Stimulated activated CD4-positive, alpha-beta T cell treated with anti-CD3 and anti-CD28 coated beads, TNF-alpha, amount 100 ng/mL, for 4 hours (primary cell): Measurements from ENCODE around the gene TANK.

Experiments
- DNase-seq, 3 experiments: peaks; one replicate each; pipeline ENCODE4 v3.0.0-alpha.2; 2020; ENCODE audit warnings: low read depth in 3 of 3

The TANK gene

GRCh38 chr2:161134547-161135518, 25.4 kb upstream of the TANK start:
- no peak for DNase-seq

GRCh38 chr2:161135951-161136593, 24.2 kb upstream of the TANK start:
- DNase-seq: no peak

DNA sequence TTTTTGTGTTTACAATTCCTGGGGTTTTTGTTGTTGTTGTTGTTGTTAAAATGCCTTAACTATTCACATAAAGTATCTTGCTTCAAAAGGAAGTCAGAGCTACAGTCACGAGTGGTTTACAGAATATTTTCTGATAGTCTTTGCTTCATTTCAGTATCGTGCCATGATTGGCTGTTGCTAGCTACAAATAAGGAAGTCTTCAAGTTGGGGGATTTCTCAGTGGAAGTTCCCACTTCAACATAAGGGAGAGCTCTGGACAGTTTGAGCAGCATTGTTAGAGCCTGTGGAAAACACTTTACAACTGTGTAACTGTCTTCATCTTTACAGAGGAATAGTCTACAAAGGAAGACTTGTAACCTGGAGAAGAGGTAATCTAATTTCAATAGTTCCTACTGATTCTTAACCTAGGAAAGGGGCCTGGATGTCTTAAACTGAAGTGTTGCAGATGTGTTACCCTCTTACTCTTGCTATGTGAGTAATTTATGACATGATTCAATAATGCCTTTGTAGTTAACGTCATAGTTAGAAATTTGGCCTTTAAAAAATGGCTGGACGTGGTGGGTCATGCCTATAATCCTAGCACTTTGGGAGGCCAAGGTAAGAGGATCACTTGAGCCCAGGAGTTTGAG, 23.4 kb upstream of the TANK start:
- peak in 1 of 3 experiments; percentile 19 for DNase-seq

DNA sequence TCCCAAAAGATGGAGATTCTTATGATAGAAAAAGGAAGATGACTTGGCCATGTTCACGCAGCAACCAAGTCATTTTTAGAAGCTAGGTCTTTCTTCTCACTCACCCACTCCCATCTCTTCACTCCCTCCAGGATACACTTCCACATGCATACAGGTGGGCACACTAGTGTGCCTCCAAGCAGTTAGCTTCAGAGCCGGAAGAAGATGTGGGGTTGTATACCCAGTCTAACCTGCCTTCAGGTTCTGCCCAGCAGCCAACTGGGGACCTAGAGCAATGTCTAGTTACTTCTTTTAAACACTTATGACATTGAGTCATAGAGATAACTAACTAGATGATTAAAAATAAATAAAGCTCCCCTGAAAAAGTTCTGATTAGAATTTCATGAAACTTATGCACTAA, 21.8 kb upstream of the TANK start:
- DNase-seq: no peak

DNA sequence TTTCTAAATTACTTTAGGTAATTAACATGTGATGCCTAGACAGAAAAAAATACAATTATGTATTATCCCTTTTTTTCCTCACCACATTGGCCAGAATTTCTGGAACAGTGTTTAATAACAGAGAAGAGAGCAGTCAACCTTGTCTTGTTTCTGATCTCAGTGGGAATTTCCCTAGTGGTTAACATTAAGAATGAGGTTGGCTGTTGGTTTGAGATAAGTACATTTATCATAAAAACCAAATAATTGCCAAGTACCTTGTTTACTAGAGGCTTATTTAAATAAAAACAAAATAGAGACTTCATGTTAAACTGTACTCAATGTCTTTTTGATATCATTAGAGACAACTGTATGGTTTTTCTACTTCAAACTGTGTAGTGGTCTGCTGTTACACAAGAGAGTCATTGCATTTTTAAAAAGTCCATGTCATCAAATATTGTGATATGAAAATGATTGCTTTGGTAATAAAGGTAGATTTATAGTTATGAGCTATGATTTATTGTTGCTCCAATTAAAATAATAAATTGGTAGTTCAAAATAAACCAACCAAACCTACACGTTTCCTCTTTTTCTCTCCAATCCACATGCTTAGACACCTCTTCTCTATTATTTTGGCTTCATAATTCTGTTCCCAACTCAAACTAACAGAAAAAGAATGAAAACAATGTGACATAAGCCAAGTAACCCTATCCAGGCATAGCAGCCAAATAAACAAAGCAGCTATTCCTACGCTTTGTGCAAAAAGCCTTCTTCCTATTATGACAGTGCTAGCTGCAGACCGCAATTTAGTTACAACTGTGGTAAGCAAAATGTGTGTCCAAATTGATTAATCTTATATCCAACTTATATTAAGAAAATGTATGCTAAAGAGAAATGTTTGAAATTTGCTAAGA, 20.9 kb upstream of the TANK start:
- DNase-seq: no peak

DNA sequence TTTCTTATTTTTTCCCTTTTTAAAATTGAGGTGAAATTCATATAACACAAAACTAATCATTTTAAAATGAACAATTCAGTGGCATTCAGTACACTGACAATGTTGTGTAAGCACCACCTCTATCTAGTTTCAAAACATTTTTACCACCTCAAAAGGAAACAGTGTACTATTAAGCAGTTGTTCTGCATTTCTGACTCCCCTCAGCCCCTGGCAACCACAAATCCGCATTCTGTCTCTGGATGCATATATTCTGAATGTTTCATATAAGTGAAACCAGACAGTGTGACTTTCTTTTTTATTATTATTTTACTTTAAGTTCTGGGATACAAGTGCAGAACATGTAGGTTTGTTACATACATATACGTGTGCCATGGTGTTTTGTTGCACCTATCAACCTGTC, 19.2 kb upstream of the TANK start:
- no peak for DNase-seq

DNA sequence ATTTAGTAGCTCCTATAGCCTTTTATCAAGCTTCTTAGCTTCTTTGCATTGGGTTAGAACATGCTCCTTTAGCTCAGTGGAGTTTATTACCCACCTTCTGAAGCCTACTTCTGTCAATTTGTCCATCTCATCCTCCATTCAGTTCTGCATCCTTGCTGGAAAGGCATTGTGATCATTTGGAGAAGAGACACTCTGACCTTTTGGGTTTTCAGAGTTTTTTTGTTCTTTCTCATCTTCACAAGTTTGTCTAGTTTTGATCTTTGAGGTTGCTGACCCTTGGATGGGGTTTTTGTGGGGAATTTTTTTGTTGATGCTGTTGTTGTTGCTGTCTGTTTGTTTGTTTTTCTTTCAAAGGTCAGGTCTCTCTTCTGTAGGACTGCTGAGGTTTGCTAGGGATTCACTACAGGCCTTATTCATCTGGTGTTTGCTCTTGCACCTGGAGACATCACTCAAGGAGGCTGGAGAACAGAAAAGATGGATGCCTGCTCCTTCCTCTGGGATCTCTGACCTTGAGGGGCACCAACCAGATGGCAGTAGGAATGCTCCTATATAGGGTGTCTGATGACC, 13.9 kb upstream of the TANK start:
- no peak for DNase-seq

GRCh38 chr2:161146996-161147395, 13.2 kb upstream of the TANK start:
- DNase-seq: no peak

GRCh38 chr2:161147856-161148255, 12.4 kb upstream of the TANK start:
- no peak for DNase-seq

DNA sequence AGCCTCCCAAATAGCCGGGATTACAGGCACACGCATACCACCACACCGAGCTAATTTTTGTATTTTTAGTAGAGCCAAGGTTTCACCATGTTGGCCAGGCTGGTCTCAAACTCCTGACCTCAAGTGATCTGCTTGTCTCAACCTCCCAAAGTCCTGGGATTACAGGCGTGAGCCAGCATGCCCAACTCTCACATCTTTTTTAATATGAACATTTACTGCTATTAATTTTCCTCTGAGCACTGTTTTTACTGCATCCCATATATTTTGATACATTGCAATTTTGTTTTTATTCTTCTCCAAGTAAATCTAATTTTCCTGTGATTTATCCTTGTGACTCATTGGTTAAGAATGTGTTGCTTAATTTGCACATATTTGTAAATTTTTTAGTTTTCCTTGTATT, 9.5 kb upstream of the TANK start:
- no peak for DNase-seq

DNA sequence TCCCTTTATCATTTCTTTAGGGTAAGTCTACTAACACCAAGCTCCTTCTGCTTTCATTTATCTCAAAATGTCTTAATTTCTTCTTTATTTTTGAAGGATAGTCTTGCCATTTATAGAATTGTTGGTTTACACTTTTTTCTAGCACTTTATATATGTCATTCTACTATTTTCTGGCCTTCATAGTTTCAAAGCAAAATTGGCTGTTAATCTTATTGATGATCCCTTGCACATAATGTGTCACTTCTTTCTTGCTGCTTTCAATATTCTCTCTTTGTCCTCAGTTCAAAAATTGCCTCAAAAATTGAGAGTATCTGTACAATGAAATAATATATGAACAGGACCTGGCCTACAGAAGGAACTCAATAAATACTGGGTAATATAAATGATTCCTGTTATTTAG, 7.9 kb upstream of the TANK start:
- DNase-seq: no peak

GRCh38 chr2:161158882-161159281, 1.3 kb upstream of the TANK start:
- DNase-seq: no peak

- no peak for DNase-seq
Measured at GRCh38 chr2:161159456-161160225, 587 bp upstream of the TANK start.

- DNase-seq: no peak
Measured at GRCh38 chr2:161161074-161161706, 962 bp downstream of the TANK start.

DNA sequence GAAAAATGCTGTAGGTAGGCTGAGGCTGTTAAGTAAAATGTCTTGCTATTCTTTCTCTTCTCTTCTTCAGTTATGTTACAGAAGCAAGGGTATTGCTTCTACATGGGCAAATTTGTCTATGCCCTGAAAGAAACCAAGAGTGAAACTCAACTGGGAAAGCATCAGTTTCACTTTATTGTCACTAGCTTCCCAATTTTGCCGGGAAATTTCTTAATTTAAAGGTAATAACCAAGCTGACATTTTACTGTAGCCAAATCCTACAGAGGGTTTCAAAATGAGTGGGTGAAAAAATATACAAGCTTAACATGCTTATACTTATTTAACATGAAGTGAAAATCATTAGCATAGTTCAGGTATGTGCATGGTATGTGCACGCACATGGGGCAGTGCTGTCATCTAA, 3.2 kb downstream of the TANK start:
- DNase-seq: no peak

DNA sequence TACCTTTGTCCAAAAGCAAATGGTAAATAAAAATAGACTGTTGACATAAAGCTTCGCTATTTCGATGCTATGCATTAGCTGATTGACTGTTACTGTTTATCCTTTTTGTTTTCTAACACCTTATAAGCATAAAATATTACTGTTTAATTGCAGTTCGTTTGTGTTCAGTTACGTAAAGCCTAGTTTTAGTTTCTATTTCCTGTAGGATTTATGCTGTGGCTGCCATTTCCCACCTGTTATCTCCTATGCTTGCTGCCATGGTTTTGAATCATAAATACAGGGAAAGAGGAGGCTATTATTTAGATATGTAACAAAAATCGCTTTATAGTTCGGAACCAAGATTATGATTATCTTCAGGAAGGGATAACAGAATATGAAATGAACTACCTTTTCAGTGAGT, 3.9 kb downstream of the TANK start:
- DNase-seq: no peak

DNA sequence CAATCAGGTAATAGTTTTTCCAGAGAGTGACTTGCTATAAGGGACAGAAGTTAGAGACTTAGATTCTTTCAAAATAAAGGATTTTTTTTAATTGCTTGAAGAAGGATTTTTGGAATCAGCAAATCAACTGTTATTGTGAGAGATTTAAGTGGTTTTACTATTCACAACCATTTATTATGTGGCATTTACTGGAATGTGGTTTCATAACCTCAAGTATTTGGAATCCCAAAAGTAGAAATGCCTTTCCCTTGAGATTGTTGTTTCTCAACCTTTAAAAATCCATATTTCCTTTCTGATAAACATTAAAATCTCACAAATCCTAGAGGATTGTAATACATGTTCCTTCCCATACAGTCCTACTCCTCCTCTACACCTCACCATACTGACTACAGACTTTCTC, 5.0 kb downstream of the TANK start:
- DNase-seq: no peak

DNA sequence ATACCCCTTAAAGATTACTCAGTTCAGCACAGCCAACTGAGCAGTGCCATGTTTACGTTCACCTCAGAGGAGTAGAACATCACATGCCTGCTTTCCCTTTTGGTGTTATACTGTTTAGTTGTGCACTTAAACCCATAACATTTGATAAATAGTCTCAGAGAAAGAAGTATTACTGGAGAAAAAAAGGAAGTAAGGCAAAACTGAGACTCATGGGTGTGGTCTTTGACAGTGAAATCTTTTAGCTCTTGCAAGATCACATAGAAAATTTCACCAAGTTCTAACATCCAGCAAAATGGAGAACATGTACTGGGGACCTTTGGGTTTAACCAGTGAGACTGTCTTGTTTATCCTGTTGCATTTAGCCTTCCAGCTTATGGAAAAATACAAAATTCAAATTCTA, 5.6 kb downstream of the TANK start:
- DNase-seq: no peak

- peak; percentile 10 to 23 (median 15) for DNase-seq
Measured at GRCh38 chr2:161166538-161167409, 6.5 kb downstream of the TANK start.
